ENCODE data around the gene TPD52L2. TPM values are rescaled to one million over a fixed set of nuclear protein-coding genes. Genes with fewer than 3 reads are reported as not detected.

Gene TPD52L2
- total RNA-seq, 1 experiment from 2014 or later, result 175 TPM

GRCh38 chr20:63854069-63854765 is 10.9 kb upstream of the TPD52L2 start:
- BruUV-seq (replicated peaks), result no TSS peak
- DNase-seq (ENCODE audit: unreplicated experiment), result no peak
- Mint-ChIP-seq H3K9me3 (ENCODE audit: unreplicated experiment) (no peaks in the 10 kb centered on the region), H3K36me3 (ENCODE audit: insufficient read depth, unreplicated experiment) (peaks cover 17% of the 10 kb centered on the region), H3K4me3 (ENCODE audit: unreplicated experiment) (no peak overlapping the region), H3K27ac (ENCODE audit: low read depth, unreplicated experiment) (no peak overlapping the region), H3K4me1 (ENCODE audit: insufficient read depth, unreplicated experiment) (no peaks in the 10 kb centered on the region), H3K27me3 (ENCODE audit: insufficient read depth, unreplicated experiment) (peaks cover 13% of the 10 kb centered on the region)
- TF ChIP-seq CTCF (IDR thresholded peaks at IDR 0.05; ENCODE audit: unreplicated experiment), result no peak
- ChIA-PET POLR2A (interaction anchor here (4.0 kb wide), 1 partner anchor 11 kb away, joined by 22 read pairs; the partner anchor contains the start of gene TPD52L2), CTCF (interaction anchor here (0.6 to 0.9 kb wide), 2 partner anchors 10 to 157 kb away, joined by 3 to 4 read pairs; no protein-coding TSS in a partner anchor)
- intact Hi-C loops (cut with micrococcal nuclease), result no loop called here

- ChIA-PET CTCF (interaction anchor here (0.6 to 0.9 kb wide), 3 partner anchors 10 to 158 kb away, joined by 3 to 4 read pairs (median 3); no protein-coding TSS in a partner anchor), POLR2A (interaction anchor here (4.0 kb wide), 1 partner anchor 10 kb away, joined by 22 read pairs; the partner anchor contains the start of gene TPD52L2)
- peaks cover 13% of the 10 kb centered on the region for H3K36me3 Mint-ChIP-seq (ENCODE audit: insufficient read depth, unreplicated experiment)
- no peak overlapping the region for H3K27ac Mint-ChIP-seq (ENCODE audit: low read depth, unreplicated experiment)
- H3K27me3 Mint-ChIP-seq (ENCODE audit: insufficient read depth, unreplicated experiment), result peaks cover 13% of the 10 kb centered on the region
- TF ChIP-seq CTCF (IDR thresholded peaks at IDR 0.05; ENCODE audit: unreplicated experiment), result no peak
- intact Hi-C loops (cut with micrococcal nuclease), result no loop called here
- no peak for DNase-seq (ENCODE audit: unreplicated experiment)
- H3K4me3 Mint-ChIP-seq (ENCODE audit: unreplicated experiment), result no peak overlapping the region
- H3K9me3 Mint-ChIP-seq (ENCODE audit: unreplicated experiment), result no peaks in the 10 kb centered on the region
- BruUV-seq (replicated peaks), result no TSS peak
- no peaks in the 10 kb centered on the region for H3K4me1 Mint-ChIP-seq (ENCODE audit: insufficient read depth, unreplicated experiment)
Measured at GRCh38 chr20:63854766-63855362, 10.2 kb upstream of the TPD52L2 start.

GRCh38 chr20:63855363-63856097 is 9.5 kb upstream of the TPD52L2 start:
- intact Hi-C loops (cut with micrococcal nuclease), result no loop called here
- no peak overlapping the region for H3K4me3 Mint-ChIP-seq (ENCODE audit: unreplicated experiment)
- CTCF ChIA-PET, result interaction anchor here (0.7 to 0.9 kb wide), 2 partner anchors 9 to 69 kb away, joined by 3 read pairs; no protein-coding TSS in a partner anchor
- H3K4me1 Mint-ChIP-seq (ENCODE audit: insufficient read depth, unreplicated experiment), result no peaks in the 10 kb centered on the region
- no peaks in the 10 kb centered on the region for H3K9me3 Mint-ChIP-seq (ENCODE audit: unreplicated experiment)
- H3K27ac Mint-ChIP-seq (ENCODE audit: low read depth, unreplicated experiment), result no peak overlapping the region
- TF ChIP-seq CTCF (IDR thresholded peaks at IDR 0.05; ENCODE audit: unreplicated experiment), result no peak
- POLR2A ChIA-PET, result interaction anchor here (4.0 kb wide), 1 partner anchor 9 kb away, joined by 22 read pairs; the partner anchor contains the start of gene TPD52L2
- peaks cover 11% of the 10 kb centered on the region for H3K27me3 Mint-ChIP-seq (ENCODE audit: insufficient read depth, unreplicated experiment)
- peaks cover 13% of the 10 kb centered on the region for H3K36me3 Mint-ChIP-seq (ENCODE audit: insufficient read depth, unreplicated experiment)
- DNase-seq (ENCODE audit: unreplicated experiment), result no peak
- BruUV-seq (replicated peaks), result no TSS peak

GRCh38 chr20:63856098-63856511 is 9.0 kb upstream of the TPD52L2 start:
- intact Hi-C loops (cut with micrococcal nuclease), result no loop called here
- H3K27me3 Mint-ChIP-seq (ENCODE audit: insufficient read depth, unreplicated experiment), result peaks cover 5% of the 10 kb centered on the region
- no peak for DNase-seq (ENCODE audit: unreplicated experiment)
- no peak overlapping the region for H3K27ac Mint-ChIP-seq (ENCODE audit: low read depth, unreplicated experiment)
- no peaks in the 10 kb centered on the region for H3K4me1 Mint-ChIP-seq (ENCODE audit: insufficient read depth, unreplicated experiment)
- H3K36me3 Mint-ChIP-seq (ENCODE audit: insufficient read depth, unreplicated experiment), result peaks cover 18% of the 10 kb centered on the region
- H3K9me3 Mint-ChIP-seq (ENCODE audit: unreplicated experiment), result no peaks in the 10 kb centered on the region
- no TSS peak for BruUV-seq (replicated peaks)
- TF ChIP-seq CTCF (IDR thresholded peaks at IDR 0.05; ENCODE audit: unreplicated experiment), result no peak
- POLR2A ChIA-PET, result interaction anchor here (4.0 kb wide), 1 partner anchor 9 kb away, joined by 22 read pairs; the partner anchor contains the start of gene TPD52L2
- no peak overlapping the region for H3K4me3 Mint-ChIP-seq (ENCODE audit: unreplicated experiment)
- CTCF ChIA-PET, result no interaction called here
